PFSK-1 (cell line): ENCODE data around the gene RAET1E.

Experiments used
- FOXP2 ChIP-seq: optimal IDR thresholded peaks from 2 replicates; pipeline ENCODE3; 2011; ENCODE audit warnings: borderline replicate concordance, control low read depth, inconsistent platforms; ENCODE audit not compliant: insufficient read depth; ENCODE audit errors: extremely low read length, extremely low read depth
- POLR2AphosphoS5 ChIP-seq: IDR thresholded peaks from 2 replicates; pipeline ENCODE4 v1.6.1; 2012; ENCODE audit warnings: low read depth, mild to moderate bottlenecking, control low read depth, low read length, moderate library complexity
- REST ChIP-seq, 2 experiments: IDR thresholded peaks; 2 replicates each; pipeline versions ENCODE4 v1.6.1 to v1.8.0; 2011 to 2012; ENCODE audit warnings: low read depth in 2 of 2, low read length in 2 of 2, control low read depth in 1 of 2, inconsistent platforms in 1 of 2, mild to moderate bottlenecking in 1 of 2, moderate library complexity in 1 of 2; ENCODE audit not compliant: insufficient read depth in 1 of 2

- TF ChIP-seq POLR2AphosphoS5 = no peak
- TF ChIP-seq FOXP2 = no peak
- TF ChIP-seq REST (IDR thresholded peaks at IDR 0.05; ENCODE audit: insufficient read depth in 1 of 2, low read depth in 2 of 2, low read length in 2 of 2) = no peak
Measured at GRCh38 chr6:149852881-149853280, 45.0 kb downstream of the RAET1E start.
